Measurements from ENCODE around the gene GATA1.

GATA1 gene

DNA sequence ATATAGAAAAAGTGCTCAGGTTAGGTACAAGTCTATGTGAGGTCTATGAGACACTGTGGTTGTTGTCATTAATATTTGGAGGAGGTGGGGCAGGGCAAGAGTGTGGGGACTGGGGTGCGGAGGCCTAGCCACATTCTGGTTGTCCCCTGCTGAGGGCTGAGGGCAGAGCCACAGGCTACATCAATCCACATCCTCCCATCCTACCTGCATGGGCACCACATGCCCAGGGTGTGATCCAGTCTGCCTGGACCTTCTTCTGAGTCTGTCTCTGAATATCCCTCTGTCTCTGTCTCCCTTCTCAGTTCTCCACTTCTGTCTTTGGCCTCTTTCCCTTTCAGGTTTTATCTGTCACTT lies 1.2 kb upstream of the GATA1 start:
- DNase-seq (ENCODE audit: low read depth in 2 of 2), result no peak

DNA sequence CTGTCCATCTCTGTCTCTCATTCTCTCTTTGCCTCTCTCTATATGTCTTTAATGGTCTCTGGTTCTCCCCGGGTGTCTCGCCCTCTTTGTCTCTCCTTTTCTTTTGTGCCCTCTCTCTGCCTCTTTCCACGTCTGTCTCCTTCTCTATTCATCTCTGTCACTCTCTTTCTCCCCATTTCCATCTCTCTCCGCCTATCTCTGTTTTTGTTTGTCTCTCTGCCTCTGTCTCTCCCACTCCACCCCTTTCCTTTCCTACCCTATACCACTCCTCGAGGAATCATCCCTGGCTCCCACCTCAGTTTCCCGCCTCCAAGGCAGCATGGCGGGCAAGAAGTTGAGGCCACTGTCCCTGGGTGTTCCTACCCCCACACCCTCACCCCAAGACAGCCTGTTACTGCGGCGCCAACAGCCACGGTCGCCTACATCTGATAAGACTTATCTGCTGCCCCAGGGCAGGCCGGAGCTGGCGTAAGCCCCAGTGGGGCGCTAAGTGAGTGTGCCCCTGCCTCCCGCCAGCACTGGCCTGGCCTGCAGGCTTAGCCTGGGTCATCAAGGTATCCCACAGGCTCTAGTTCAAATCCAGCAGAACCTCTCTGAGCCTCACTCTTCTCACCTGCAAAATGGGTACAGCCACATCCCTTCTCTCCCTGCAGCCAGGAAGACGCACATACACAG lies 713 bp upstream of the GATA1 start:
- DNase-seq (ENCODE audit: low read depth in 2 of 2), result no peak

DNA sequence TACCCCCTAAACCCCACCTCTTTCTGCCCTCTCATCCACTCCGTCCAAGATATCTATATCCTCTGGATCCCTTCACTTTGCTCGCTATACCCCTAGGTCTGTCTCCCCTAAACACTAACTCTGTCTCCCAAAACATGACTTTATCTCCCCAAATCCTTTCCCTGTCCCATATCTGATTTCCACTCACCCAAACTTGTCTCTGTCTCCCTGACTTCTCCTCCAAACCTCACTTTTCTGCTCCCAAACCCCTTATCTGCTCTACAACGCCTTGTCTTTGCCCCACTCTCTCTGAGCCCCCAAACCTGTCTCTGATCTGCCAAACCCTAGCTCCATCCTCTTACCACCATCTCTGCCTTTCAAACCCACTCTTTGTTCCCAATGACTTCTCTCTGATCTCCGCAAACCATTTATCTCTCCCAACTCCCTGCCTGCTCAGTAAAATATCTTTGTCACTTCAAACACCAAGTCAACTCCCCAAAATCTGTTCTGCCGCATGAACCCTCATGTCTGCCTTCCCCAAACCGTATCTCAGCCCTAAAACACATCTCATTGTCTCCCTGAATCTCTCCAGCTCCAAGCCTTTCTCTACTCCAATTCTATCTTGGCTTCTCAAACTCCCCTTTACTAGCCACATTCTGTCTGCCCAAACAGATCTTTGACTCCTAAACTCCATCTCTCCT lies 575 bp downstream of the GATA1 start:
- no peak for DNase-seq (ENCODE audit: low read depth in 2 of 2)

DNA sequence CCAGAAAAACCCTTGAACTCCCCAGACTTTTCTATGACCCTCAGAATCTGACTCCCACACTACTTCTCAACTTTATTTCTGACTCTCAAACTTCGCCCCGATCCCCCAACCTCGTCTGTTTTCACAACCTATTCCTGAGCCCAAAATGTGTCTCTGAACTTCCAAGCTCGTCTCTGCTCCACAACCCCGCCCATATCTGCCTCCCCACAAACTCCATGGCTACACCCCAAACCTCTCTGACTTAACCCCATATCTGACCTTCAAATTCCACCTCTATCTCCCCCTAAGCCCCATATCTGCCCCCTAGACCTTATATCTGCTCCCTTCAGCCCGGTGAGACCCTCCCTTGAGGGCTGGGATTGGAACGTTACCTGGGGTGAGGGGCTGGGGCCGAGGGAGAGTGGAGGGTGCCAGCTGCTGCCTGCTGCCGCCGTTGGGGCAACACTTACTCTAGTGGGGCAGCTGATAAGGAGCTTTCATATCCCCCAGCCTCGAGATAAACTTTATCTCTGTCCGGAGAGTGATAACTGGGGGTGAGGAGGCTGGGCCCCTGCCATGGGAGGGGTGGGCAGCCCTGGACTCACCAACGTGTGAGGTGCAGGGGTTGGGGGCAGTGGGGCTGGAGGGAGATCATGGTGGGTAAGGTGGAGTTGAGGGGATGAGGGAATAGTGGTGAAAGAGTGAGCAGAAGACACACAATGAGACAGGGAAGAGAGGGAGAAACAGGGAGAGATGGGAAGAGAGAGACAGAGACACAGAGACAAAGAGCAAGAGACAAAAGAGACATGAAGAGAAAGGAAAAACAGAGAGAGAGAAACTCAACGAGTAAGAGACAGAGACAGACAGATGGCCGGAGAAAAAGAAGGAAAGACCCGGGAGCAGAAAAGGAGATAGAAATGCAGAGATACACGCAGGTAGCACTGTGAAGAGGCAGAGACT lies 1.4 kb downstream of the GATA1 start:
- no peak for DNase-seq (ENCODE audit: low read depth in 2 of 2)

DNA sequence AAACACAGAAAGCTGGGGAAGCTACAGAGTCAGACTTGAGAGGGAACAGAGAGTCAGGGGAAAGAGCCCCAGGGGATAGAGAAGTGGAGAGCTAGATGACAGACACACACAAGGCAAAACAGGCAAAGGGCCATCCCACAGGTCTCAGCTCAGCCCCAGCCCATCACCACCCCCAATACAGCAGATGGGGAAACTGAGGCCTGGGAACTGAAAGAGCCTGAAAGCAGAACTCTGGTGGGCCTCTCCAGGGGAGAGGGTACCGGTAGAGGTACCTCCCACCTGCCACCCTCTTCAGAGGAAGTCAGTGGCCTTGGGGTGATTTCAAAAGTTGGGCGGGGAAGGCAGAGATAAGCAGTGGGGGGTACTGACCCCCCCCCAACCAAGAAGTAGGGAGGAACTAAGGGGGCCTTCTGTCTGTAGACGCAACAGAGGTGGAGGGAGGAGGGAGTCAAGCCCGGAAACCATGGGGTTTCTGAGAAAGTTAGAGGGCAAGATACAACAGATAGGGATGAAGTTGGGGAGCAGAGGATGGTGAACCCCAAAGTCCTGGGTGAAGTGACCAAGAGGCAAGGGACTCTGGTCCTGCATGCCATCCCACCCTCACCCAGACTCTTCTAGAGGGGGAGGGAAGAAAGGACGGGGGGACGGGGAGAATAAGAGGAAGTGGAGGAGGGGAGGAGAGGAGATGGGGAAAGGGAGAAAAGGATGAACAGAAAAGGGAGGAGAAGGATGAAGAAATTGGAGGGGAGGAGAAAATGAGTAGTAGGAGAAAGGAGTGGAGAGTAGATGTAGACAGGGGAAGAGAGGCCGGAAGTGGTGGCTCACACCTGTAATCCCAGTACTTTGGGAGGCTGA lies 3.2 kb downstream of the GATA1 start:
- no peak for DNase-seq (ENCODE audit: low read depth in 2 of 2)

DNA sequence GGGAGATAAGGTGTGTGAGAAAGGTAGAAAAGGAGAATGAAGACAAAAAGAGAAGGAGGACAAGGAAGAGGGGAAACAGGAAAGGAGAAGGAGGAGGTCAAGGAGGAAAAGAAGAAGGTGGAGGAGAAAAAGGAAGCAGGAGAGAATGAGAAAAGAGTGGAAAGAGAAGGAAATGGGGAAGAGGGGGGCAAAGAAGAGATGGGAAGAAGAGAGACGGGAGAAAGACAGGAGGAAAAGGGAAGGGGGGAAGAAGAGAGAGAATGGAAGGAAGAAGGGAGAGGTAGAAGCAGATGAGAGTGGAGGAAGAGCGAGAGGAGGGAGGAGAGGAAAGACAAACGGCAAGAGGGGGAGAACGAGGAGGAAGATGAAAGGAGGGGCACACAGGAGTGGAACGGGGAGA lies 4.1 kb downstream of the GATA1 start:
- no peak for DNase-seq (ENCODE audit: low read depth in 2 of 2)

DNA sequence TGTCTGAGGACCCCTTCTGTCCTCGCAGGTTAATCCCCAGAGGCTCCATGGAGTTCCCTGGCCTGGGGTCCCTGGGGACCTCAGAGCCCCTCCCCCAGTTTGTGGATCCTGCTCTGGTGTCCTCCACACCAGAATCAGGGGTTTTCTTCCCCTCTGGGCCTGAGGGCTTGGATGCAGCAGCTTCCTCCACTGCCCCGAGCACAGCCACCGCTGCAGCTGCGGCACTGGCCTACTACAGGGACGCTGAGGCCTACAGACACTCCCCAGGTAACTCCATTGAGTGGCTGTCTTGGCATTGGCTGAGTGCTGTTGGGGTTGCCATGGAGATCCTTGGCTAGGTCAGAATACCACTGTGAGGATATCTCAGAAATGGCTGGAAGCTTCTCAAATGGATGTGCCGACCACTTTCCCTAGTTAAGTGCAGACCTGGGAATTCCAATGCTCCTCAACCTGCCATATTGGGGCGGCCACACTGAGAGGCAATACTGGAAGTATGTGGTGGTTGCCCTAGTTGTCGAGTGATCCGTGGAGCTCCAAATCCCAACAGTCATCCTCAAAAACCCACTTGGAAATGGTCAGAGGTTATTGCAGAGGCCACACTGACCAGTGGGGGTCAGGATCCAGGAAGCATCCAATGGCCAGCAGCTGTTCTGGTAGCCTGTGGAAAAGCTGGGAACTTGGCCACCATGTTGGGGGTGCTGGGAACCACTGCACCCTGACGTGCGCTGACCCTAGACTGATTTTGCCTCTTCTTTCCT lies 4.9 kb downstream of the GATA1 start:
- DNase-seq (ENCODE audit: low read depth in 2 of 2), result no peak

DNA sequence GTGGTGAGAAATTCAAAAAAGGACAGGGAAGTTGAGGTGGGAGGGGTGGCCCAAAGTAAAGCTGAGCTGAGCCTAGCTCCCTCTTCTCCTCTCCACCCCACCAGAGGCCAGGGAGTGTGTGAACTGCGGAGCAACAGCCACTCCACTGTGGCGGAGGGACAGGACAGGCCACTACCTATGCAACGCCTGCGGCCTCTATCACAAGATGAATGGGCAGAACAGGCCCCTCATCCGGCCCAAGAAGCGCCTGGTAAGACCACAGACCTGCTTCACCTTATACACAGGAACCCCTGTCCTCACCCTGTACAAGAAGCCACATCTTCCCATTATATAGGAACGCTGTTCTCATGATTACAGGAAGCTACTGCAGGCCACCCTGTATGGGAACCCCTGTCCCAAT lies 5.8 kb downstream of the GATA1 start:
- no peak for DNase-seq (ENCODE audit: low read depth in 2 of 2)

DNA sequence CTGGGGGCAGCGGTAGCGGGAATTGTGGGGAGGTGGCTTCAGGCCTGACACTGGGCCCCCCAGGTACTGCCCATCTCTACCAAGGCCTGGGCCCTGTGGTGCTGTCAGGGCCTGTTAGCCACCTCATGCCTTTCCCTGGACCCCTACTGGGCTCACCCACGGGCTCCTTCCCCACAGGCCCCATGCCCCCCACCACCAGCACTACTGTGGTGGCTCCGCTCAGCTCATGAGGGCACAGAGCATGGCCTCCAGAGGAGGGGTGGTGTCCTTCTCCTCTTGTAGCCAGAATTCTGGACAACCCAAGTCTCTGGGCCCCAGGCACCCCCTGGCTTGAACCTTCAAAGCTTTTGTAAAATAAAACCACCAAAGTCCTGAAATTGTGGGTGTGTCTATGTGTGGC lies 7.5 kb downstream of the GATA1 start:
- no peak for DNase-seq (ENCODE audit: low read depth in 2 of 2)

DNA sequence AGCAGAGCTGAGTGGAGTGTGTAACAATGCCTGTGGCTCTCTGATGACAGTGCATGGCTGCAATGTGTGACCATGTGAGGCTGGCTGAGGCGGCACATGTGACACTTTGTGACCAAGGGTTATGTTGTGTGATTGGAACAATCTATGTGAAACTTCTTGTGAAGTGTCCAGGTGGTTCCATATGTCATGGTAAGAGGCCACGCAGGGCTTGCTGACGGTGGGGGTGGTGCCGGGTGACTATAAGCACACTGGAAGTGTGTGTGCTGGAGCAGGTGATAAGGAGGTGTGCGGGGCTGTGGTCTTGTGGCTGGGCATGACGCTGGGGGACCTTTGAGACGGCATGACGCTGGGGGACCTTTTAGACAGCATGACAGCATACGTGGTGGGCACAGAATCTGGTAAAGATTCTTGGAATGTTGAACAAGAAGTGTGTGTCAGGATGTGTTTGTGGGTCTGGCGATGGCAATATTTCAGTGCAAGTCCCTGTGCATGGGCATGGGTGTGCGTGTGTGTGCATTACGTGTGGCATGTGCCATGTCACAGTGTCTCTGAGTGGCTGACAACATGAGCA lies 8.0 kb downstream of the GATA1 start:
- DNase-seq (ENCODE audit: low read depth in 2 of 2), result no peak

DNA sequence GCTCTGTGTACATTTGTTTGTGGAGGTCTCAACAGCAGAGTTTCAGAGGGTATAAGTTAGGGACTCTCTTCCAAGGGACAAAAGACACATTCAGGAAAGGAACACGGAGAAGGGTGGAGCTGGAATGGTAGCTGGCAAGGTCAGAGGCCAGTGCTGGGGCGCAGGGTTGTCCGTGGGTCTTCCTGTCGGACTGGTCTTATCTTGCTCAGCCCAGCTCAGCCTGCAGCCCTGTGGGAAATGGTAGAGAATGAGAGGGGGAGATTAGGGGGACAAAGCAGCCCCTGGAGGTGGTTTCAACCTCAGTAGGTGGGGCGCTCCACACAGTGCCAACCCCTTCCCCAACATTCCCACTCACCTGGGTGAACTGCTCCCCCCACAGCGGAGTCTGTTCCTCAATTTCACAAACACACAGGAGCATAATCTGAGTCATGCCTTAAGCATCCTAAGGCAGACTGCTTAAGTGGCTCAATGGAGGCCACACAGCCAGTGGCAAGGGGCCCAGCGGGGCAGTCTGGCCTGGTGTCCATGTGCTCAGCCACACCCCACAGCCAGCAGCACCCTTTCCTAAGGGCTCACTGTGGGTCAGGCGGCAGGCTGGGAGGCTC lies 8.6 kb downstream of the GATA1 start:
- DNase-seq (ENCODE audit: low read depth in 2 of 2), result no peak

DNA sequence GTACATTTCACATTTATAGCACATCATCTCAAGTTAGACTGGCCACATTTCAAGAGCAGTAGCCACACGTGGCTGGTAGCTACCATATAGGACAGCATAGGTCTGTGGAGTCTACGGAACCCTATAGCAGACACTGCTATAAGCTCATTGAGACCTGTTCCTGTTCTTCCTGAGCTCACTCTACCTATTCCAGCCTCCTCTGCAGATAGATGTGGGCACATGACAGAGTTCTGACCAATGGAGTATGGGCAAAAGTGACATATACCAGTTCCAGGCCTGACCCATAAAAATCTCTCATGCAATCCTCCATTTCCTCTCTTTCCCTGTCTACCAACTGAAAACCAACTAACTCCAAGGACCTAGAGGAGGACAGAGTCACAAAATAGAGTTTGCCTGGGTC lies 11.9 kb downstream of the GATA1 start:
- DNase-seq (ENCODE audit: low read depth in 2 of 2), result no peak

DNA sequence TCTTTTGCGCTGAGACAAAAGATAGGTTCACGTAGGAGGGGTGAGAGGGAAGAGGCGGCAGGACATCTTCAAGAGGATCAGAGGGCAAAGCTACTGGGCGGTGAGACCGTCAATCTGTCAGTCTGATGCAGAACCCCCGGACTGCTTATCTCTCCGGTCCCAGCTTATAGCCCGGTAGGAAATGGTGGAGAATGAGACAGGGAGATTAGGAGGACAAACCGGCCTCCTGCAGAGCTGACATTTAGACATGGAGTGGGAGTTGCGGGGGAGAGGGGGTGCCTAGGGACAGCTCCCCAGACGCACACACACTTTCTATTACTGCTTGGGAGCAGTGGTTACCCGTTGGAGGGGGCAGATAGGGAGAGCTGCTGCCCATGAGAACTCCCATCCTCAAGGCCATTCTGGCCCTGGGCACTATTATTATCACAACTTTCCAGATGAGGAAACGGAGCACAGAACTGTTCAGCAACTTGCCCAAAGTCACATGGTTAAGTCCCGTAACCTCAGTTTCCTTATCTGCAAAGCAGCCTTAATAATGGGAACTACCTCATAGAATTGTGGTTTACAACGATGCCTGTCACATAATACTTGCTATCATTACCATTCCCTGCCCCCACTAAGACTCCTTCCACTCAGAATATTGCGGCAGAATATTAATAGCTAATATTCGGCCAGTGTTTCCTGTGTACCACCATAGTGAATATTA lies 14.3 kb downstream of the GATA1 start:
- no peak for DNase-seq (ENCODE audit: low read depth in 2 of 2)

DNA sequence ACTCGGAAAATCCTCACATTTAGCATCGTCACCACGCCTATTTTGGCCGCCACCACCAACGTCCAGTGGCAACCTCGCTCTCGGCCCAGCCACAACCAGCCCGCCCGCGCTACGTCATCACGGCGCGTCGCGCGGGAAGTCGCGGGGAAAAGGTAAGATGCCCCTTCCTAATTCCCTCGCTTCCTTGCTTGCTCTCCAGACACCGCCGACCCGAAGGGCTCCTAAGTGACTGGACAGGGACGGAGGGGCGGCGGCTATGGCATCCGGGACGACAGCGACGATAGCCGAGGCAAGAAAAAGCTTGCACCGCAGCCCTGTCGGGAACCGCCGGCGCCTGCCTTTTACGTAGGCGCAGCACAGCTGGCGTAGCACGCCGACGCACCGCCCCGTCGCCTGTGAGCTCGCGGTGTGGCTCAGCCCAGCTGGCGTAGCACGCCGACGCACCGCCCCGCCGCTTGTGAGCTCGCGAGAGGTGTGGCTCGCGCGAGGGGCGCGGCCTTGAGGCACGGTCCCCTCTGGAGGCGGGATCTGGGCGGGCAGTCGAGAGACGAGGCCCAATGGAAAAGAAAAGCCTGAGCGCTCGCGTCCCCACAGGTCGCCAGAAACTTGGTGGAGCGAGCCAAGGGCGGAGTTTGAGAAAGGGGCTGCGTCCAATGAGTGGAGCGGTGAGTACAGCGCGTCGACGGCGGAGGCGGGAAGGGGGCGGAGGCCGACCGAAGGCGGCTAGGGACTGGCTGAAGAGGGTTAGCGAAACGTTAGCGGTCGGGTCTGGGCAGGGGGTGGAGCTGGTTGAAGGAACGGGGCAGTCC lies 15.1 kb downstream of the GATA1 start, which contains the start of gene HDAC6:
TSS of gene HDAC6 (plus strand) at position 788 of the 809 bp plus-strand sequence. CDS start 626 bp downstream, outside the sequence.
- peak; percentile 87 to 89 for DNase-seq (ENCODE audit: low read depth in 2 of 2)

DNA sequence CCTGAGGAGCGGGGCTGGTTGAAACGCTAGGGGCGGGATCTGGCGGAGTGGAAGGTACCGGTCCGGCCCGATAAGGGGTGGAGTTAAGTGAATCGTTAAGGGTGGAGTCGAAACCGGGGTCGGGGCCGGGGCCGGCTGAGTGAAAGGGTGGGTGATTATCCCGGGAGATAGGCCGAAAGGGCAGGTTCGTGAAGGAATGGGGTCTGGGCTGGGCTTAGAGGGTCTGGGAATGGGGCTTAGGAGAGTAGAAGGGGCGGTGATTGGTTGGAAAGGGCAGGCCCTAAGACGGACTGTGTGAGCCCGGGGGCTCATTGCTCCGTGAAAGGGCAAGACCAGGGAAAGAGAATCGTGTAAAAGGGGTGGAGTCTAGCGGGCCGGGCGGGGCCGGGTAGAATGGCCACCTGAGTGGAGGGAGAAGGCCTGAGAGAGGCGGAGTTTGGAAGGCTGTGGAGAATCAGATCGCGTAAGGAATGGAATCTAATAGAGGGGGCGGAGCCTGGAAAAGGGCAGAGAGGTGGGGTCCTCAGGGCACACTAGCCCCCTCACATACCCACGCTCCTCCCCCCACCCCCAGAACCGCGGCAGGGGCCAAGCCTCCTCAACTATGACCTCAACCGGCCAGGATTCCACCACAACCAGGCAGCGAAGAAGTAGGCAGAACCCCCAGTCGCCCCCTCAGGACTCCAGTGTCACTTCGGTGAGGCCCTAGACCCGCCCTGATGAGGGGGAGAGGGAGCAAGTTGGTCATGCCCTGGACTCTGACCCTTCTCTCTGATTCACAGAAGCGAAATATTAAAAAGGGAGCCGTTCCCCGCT lies 15.9 kb downstream of the GATA1 start:
- DNase-seq (ENCODE audit: low read depth in 2 of 2), result peak; percentile 28 to 73

DNA sequence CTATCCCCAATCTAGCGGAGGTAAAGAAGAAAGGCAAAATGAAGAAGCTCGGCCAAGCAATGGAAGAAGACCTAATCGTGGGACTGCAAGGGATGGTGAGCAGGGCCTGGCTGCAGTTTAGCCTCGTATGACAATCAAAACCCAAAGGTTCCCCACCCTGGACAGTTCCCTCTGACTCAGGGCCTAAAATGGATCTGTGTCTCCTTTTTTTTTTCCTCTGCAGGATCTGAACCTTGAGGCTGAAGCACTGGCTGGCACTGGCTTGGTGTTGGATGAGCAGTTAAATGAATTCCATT lies 16.5 kb downstream of the GATA1 start:
- DNase-seq (ENCODE audit: low read depth in 2 of 2), result no peak

DNA sequence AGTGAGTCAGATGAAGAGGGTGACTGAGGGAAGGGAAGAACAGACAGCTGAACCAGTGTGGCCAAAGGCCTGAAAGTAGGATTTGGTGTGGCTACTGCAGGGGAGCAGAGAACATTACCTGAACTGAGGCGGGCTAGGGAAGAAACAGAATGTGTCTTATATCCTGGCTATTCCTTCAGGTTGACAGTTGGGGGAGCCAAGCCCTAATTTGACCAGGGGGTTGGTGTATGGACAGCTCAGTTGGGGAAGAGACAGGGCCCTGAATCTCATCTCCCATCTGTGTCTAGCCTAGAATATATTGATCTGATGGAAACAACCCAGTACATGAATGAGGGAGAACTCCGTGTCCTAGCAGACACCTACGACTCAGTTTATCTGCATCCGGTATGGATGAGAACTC lies 19.7 kb downstream of the GATA1 start:
- DNase-seq (ENCODE audit: low read depth in 2 of 2), result no peak

DNA sequence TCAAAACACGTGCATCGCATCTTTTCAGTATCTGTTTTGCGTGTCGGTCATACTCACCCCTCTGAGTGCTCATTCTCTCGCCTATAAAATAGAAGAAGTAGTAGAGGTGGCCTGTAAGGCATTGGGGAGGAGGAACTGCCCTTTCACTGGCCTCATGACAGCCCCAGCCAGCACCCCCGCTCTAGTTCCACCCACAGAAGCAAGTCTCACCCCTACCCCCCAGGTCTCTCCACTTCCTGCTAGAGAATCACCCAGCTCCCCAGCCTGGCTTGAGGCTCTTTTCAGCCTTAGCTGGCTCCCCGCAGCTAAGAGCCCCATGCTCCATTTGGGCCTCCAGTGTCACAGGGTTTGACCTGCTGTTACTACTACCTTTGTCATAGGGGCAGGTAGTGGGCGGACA lies 27.3 kb downstream of the GATA1 start:
- DNase-seq (ENCODE audit: low read depth in 2 of 2), result no peak
